Effector memory CD8-positive, alpha-beta T cell (primary cell): ENCODE results near the gene PICK1.
"Not testable (repeated sequence)": the region's sequence is repeated elsewhere in the genome, so short reads cannot be mapped to it uniquely, and the experiment has no call there.

Source experiments
- ATAC-seq: fragments of 150-1000 bp; cut with Tn5 transposase; replicated peaks from 2 replicates; pipeline ENCODE4 v1.10.0; 2021; ENCODE audit warnings: mild to moderate bottlenecking, moderate library complexity
- DNase-seq, 3 experiments: peaks; one replicate each; pipeline ENCODE4 v3.0.0; 2021
- H3K27ac Mint-ChIP-seq, 2 donors: one replicate each; pipeline ENCODE4 v1.8.0; 2022; ENCODE audit warnings: mild to moderate bottlenecking in 2 of 2, mixed read lengths in 2 of 2, moderate library complexity in 2 of 2
- H3K27me3 Mint-ChIP-seq, 2 donors: one replicate each; pipeline ENCODE4 v1.8.0; 2022; ENCODE audit warnings: mixed read lengths in 2 of 2
- H3K36me3 Mint-ChIP-seq: one replicate; pipeline ENCODE4 v1.8.0; 2022; ENCODE audit warnings: mild to moderate bottlenecking, moderate library complexity, mixed read lengths; ENCODE audit not compliant: insufficient read depth
- H3K4me1 Mint-ChIP-seq, 2 donors: one replicate each; pipeline ENCODE4 v1.8.0; 2022; ENCODE audit warnings: low read depth in 2 of 2, mixed read lengths in 2 of 2
- H3K4me3 Mint-ChIP-seq, 2 donors: one replicate each; pipeline ENCODE4 v1.8.0; 2022; ENCODE audit warnings: mild to moderate bottlenecking in 2 of 2, mixed read lengths in 2 of 2, moderate library complexity in 2 of 2
- H3K9me3 Mint-ChIP-seq, 2 donors: one replicate each; pipeline ENCODE4 v1.8.0; 2022; ENCODE audit warnings: mixed read lengths in 2 of 2

PICK1 gene

DNA sequence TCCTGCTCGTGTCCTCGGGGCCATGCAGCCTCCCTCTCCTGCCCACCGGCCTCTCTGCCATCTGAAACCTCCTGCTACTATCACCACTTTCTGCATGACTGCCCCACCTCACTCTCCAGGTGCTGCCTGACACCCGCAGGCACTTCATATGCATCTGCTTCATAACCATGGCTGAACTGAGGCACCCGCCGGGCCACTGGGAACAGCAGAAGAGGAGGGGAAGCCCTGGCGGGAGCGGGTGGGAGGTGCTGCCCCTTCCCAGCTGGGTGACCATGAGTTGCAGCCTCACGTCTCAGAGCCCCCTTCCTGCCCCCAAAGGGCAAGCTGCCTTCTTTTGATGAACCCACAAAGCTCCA lies 21.7 kb upstream of the PICK1 start:
- H3K9me3 Mint-ChIP-seq: no peaks in the 10 kb centered on the region
- no peak overlapping the region for H3K4me3 Mint-ChIP-seq

DNA sequence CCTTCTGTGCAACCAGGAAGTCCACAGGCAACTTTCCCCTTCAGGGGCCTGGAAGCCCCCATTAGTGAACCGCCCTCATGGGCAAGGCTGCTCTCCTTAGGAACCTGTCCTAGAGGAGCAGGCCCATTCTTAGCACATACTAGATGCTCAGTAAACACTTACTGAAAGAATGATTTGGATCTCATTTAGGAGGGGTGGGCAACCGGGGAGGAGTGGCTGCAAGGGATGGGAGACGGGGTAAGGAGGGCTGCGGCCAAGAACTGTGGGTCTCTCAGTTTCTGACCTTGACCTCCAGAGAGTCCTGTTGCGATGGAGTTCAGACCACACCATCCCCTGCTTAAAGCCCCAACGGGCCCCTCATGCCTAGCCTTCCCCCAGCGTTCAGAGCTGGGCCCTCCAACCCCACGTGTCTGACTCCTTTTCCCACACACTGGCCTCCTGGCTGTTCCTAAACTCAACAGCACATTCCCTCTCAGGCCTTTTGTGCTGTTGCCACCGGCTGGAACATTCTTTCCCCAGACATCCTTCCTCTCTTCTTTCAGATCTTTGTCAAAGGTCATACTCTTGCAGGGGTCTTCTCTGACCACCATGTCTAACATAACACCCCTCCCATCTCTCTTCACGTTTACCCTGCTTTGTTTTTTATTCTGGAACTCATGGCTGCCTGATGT lies 20.7 kb upstream of the PICK1 start:
- no peaks in the 10 kb centered on the region for H3K9me3 Mint-ChIP-seq
- no peaks in the 10 kb centered on the region for H3K27me3 Mint-ChIP-seq

More for the DNA sequence above, 21.7 kb upstream of the PICK1 start:
- ATAC-seq (no peak), DNase-seq (no peak)
- H3K27me3 Mint-ChIP-seq: no peaks in the 10 kb centered on the region
- H3K4me1 Mint-ChIP-seq: peaks cover 2 to 4% of the 10 kb centered on the region in 2 donors
- no peaks in the 10 kb centered on the region for H3K36me3 Mint-ChIP-seq
- H3K27ac Mint-ChIP-seq: peak overlapping the region in 1 of 2 donors; percentile 62

DNA sequence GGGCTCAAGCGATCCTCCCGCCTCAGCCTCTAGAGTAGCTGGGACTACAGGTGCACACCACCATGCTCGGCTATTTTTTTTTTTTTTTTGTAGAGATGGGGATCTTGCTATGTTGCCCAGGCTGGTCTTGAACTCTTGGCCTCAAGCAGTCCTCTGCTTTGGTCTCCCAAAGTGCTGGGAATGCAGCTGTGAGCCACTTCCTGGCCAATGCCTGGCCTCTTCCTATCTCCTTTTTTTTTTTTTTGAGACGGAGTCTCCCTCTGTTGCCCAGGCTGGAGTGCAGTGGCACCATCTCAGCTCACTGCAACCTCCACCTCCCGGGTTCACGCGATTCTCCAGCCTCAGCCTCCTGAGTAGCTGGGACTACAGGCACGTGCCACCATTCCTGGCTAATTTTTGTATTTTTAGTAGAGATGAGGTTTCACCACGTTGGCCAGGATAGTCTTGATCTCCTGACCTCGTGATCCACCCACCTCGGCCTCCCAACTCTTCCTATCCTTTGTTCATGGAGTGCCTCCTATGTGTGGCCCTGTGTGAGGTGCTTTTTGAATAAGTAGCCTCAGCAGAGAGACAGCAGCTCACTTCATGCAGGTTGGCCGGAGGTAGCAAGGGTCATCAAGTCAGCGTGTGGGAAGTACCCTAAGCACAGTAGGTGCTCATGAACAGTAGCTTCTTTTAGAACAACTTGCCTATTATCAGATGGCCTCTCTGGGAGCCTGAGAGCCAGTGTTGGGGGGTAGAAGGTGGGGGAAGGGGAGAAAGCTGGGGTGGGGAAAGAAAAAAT lies 19.6 kb upstream of the PICK1 start:
- H3K4me3 Mint-ChIP-seq, H3K27ac Mint-ChIP-seq, H3K9me3 Mint-ChIP-seq, H3K4me1 Mint-ChIP-seq, DNase-seq, H3K27me3 Mint-ChIP-seq, ATAC-seq, H3K36me3 Mint-ChIP-seq: not testable (repeated sequence)

More for the DNA sequence above, 20.7 kb upstream of the PICK1 start:
- no peak overlapping the region for H3K27ac Mint-ChIP-seq
- H3K4me1 Mint-ChIP-seq: peaks cover 2 to 4% of the 10 kb centered on the region in 2 donors
- no peak overlapping the region for H3K4me3 Mint-ChIP-seq
- H3K36me3 Mint-ChIP-seq: no peaks in the 10 kb centered on the region
- no peak for ATAC-seq
- DNase-seq: no peak

DNA sequence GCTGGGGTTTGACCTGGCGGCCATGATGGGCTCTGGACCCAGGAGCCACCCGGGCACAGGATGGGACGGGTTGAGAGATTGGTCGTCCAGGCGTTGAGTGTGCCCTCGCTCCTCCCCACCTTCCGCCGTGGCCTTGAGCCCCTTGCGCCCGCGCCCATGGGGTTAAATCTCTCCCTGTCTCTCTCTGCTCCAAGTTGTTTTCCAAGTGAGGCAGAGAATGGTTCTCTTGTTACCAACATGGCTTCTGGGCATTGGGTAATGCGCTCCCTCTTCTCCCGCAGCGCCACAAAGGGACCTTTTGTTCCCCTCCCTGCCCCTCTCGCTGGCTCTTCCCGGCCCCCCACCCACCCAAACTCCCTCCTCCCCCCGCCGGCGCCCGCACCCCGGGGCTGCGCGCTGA lies 18.8 kb upstream of the PICK1 start:
- Mint-ChIP-seq H3K9me3 (no peaks in the 10 kb centered on the region), H3K27ac (no peak overlapping the region), H3K36me3 (no peaks in the 10 kb centered on the region), H3K4me1 (peaks cover 0 to 4% of the 10 kb centered on the region in 2 donors), H3K4me3 (no peak overlapping the region), H3K27me3 (peaks cover 0 to 9% of the 10 kb centered on the region in 2 donors)
- ATAC-seq (no peak), DNase-seq (no peak)

DNA sequence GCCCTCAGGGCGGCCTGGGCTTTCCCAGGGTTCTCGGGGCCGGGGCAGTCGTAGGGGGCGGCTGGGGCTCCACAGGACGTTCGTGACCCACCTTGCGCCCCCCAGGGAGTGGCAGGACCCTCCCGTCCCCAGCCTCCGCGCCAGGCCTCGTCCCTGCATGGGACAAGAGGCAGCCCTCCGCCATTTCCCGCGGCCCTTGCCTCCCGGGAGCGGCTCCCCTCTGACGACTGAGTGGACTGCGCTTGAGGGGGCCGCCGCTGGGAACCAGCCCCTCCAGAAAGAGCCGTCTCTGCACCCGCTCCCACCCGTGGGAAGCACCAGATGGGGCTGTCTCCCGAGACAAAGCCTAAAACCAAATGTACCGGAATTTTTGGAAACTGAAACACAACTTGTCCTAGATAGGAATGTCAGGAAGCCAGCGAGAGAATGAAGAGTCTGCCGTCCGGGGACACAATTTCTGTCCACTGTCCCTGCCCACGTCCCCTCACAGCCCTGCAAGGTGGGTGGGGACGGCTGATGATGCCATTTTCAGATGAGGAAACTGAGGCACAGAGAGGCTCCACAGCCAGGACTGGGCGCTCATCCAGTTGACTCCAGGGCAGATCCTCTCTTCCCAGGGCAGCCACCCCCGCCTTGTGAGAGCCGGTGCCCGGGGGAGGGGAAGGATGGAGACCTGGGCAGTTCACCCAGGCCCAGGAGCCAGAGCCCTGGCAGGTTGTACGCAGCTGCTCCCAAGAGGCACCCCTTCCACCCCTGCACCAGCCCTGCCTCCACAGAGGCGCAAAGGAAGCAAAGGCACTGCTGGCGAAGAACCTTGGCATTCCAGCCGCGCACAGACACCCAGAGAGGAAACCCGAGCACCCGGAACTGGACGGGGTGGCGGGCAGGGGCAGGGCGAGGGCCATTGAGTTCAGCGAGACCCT lies 18.1 kb upstream of the PICK1 start:
- no peak overlapping the region for H3K27ac Mint-ChIP-seq
- no peak overlapping the region for H3K4me3 Mint-ChIP-seq
- DNase-seq (no peak), ATAC-seq (no peak)
- peaks cover 0 to 4% of the 10 kb centered on the region in 2 donors for H3K4me1 Mint-ChIP-seq
- peaks cover 0 to 9% of the 10 kb centered on the region in 2 donors for H3K27me3 Mint-ChIP-seq
- H3K9me3 Mint-ChIP-seq: no peaks in the 10 kb centered on the region
- H3K36me3 Mint-ChIP-seq: no peaks in the 10 kb centered on the region

DNA sequence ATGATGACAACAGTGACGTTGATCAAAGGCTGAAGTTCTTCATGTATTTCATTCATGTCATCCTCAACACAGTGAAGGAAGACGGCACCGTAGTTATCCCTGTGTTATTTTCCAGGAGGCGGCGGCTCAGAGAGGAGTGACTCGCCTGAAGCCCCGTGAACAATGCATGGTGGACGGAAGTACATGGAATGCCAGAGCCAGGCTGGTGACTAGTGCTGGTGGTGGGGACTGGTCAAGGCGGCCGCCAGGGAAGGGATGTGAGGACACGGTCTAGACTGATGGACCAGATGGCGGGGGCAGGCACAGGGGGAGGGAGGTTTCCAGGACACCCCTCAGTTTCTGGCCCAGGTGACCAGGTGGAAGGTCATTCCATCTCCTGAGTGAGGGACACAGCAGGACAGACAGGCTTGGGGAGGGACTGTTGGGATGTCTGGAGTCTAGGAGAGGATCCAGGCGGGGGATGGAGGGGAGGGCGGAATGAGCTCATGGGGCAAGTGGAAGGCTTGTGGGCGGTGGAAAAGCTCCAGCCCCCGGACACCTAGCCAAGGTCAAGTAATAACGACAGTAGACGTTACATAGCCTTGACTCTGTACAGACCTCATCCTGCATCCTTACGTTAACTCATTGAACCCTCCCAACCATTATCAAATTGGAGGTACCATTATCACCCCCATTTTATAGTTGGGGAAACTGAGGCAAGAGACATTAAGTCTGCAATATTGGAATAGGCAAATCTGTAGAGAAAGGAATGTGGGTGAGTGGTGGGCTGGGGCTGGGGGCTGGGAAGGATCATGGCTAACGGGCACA lies 16.0 kb upstream of the PICK1 start:
- Mint-ChIP-seq H3K9me3 (no peaks in the 10 kb centered on the region), H3K36me3 (no peaks in the 10 kb centered on the region), H3K4me3 (no peak overlapping the region), H3K27ac (peak overlapping the region in 1 of 2 donors; percentile 87), H3K4me1 (no peaks in the 10 kb centered on the region), H3K27me3 (peaks cover 0 to 16% of the 10 kb centered on the region in 2 donors)
- ATAC-seq (no peak), DNase-seq (no peak)

DNA sequence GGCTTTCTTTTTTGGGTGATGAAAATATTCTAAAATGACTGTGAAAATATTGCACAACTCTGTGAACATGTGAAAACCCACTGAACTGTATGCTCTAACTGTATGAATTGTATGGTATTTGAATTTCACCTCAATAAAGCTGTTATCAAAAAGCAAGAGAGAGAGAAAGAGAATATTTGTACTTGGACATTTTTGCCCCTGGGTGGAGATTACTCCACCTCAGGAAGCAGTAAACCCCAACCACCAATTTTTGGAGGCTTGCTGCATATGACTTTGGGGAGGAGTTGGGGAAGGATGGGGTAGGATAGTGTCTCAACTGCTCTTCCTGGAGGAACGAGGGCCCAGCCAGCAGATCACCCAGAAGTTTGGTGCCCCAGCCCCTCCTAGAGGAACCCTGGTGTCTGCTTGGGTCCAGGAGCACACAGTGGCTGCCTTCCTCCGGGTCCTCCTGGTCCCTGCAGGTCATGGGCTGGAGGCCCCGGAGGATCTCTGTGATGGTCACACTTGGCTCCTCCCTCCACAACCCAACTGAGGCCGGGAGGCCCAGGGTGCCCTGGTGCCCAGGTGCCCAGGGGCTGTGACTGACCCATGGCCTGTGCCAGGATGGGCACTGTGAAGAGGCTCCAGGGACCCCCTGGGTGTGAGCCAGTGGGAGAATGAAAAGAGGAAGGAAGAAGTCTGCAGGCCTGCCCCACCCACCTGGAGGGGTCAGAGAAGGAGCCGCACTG lies 15.3 kb upstream of the PICK1 start:
- Mint-ChIP-seq H3K4me3 (no peak overlapping the region), H3K27me3 (peaks cover 0 to 23% of the 10 kb centered on the region in 2 donors), H3K4me1 (no peaks in the 10 kb centered on the region), H3K9me3 (no peaks in the 10 kb centered on the region), H3K36me3 (no peaks in the 10 kb centered on the region), H3K27ac (peak overlapping the region in 1 of 2 donors; percentile 79)
- ATAC-seq (no peak), DNase-seq (no peak)

DNA sequence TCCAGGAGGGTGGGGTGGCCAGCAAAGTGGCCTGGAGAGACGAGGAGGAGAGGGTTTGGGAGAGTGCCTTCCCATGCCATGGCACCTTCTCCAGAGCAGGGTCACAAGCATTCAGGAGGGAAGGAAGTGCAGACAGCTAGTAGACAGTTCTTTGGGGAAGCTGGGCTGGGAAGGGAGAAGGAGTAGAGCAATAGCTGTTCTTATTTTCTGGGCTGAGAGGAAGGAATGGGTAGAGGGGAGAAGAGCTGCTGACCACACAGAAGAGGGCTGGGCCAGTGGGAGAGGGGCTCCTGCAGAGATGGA lies 14.8 kb upstream of the PICK1 start:
- no peak for ATAC-seq
- Mint-ChIP-seq H3K27me3 (peaks cover 0 to 28% of the 10 kb centered on the region in 2 donors), H3K27ac (peak overlapping the region in 1 of 2 donors; percentile 79)

DNA sequence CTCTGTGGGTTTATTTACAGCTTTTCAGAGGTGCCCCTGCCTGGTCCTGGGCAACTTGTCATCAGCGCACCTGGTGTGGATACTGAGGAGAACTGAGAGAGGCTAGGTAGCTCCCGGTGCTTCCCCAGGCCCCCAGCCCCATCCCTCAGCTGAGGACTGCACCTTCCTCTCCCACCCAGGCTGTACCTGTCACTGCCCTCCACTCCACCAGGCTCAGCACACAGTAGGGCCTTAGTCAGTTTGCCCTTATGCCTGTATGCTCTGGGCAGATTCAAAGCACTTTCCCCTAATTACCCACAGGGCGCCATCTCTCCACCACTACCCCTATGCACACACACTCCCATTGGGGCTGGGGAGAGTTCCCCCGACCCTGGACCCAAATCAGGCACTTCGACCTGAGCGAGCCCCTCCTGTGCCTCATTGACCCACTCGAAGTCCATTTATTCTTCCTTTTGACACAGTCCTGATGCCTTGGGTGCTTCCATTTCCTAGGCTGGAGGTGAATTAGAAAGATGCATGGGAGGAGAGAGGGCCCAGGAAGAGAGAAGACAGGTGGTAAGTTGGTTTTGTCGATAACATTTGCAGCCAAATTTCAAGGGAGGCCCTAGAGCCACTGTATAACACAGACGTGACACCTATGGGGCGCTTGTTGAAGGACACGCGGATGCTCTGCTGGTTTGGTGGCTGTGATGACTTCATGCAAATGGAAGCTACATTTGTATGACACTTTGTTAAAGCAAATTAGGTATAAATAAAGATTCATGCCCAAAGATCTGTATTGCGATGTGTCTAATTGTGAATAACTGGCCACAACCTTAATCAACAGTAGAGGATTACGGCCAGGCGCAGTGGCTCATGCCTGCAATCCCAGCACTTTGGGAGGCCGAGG lies 13.8 kb upstream of the PICK1 start:
- Mint-ChIP-seq H3K27ac (no peak overlapping the region), H3K4me1 (no peaks in the 10 kb centered on the region), H3K9me3 (no peaks in the 10 kb centered on the region), H3K27me3 (peaks cover 0 to 34% of the 10 kb centered on the region in 2 donors), H3K4me3 (no peak overlapping the region), H3K36me3 (no peaks in the 10 kb centered on the region)
- ATAC-seq (no peak), DNase-seq (no peak)

More for the DNA sequence above, 14.8 kb upstream of the PICK1 start:
- no peak overlapping the region for H3K4me3 Mint-ChIP-seq
- no peak for DNase-seq
- H3K9me3 Mint-ChIP-seq: no peaks in the 10 kb centered on the region
- no peaks in the 10 kb centered on the region for H3K36me3 Mint-ChIP-seq
- no peaks in the 10 kb centered on the region for H3K4me1 Mint-ChIP-seq

DNA sequence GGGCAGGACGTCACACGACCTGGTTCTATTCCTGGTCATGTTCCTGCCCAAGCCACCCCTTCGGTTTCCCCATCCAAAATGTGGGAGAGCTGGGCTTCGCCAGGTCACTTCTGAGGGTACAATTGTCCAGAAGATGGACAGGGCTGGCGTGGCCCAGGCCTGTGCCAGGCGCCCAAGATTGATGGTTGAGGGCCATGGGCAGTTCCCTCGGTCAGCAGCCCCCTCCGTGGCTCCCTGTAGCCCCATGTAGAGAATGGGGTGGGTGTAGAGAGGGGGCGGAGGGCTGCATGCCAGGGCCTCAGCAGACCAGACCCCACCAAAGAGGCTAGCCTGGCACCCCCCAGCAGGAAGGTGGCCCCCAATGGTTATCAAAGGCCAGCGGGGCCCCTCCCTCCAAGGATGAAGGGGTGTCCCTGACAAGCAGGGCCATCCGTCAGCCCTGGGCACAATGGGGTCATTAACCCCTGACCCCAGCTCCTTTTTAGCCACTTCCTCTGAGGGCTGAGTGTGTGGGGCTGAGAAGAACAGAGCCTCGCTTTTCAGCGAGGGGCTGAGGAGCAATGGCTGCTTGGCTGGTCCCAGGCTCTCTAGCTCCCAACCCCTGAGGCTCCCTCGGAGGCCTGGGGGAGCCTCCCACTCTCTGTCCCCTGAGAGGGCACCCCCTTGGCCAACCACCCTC lies 11.0 kb upstream of the PICK1 start:
- no peaks in the 10 kb centered on the region for H3K36me3 Mint-ChIP-seq
- H3K9me3 Mint-ChIP-seq: no peaks in the 10 kb centered on the region
- peaks cover 0 to 34% of the 10 kb centered on the region in 2 donors for H3K27me3 Mint-ChIP-seq
- no peak overlapping the region for H3K4me3 Mint-ChIP-seq
- H3K4me1 Mint-ChIP-seq: no peaks in the 10 kb centered on the region
- no peak for DNase-seq
- peak overlapping the region in 1 of 2 donors; percentile 46 for H3K27ac Mint-ChIP-seq
- ATAC-seq: no peak

DNA sequence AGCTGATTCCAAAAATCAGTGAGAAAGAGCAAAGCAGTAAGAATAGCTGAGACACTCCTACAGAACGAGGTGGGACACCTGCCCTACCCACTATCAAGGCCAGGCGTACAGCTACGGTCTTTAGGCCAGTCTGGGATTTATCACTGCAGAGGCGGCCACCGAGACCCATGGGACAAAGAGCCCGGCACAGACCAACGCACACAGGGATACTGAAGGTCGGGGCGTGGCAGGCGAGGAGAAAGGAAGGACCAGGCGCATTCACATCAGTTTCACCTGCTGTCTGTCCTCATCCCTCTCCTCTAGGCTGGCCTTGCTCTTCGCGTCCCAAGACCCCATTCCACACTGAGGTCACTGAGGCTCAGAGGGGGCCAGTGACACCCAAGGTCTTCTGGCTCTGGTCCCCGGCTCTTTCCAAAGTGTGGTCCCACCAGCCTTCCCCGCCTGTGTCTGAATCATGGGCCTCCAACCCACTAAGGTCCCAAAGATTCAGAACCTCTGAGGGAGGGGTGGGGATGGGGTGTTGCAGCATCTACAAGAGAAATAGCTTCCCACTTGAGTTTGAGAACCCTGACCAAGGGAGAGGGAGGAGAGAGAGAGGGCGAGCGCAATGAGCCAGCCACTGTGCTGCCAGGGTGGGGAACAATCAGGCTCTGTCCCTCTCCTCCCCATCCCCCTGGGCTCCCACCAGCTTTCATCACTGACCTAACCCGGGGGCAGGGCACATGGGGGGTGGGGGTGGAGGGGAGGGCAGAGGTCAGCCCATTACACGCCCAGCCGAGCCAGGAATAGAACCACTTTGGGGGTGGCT lies 7.2 kb upstream of the PICK1 start:
- ATAC-seq: no peak
- Mint-ChIP-seq H3K4me1 (peaks cover 0 to 6% of the 10 kb centered on the region in 2 donors), H3K27me3 (peaks cover 0 to 25% of the 10 kb centered on the region in 2 donors), H3K4me3 (no peak overlapping the region), H3K36me3 (no peaks in the 10 kb centered on the region), H3K9me3 (no peaks in the 10 kb centered on the region), H3K27ac (no peak overlapping the region)
- DNase-seq: no peak
